Calu3 (cell line): Measurements from ENCODE around the gene CBLN3. TPM values are rescaled to one million over a fixed set of nuclear protein-coding genes. Genes with fewer than 3 reads are reported as not detected.

ENCODE experiments used
- BruUV-seq: library from RNA; stranded (reverse); fragments of 400-500 nt; replicated peaks from 2 replicates; lab custom pipeline; 2021; lab: Mats Ljungman, UMichigan
- CTCF ChIA-PET: fragments of 300-600 bp; sonication (Branson Sonifier 250); formaldehyde crosslinking; loops from one replicate; lab custom pipeline; 2022; ENCODE audit warnings: antibody characterized with exemption; lab: Charles Lee
- DNase-seq: peaks from one replicate; pipeline ENCODE4 v3.0.0; 2022
- H3K27ac Mint-ChIP-seq: one replicate; pipeline ENCODE4 v1.8.0; 2022; ENCODE audit warnings: mixed read lengths; ENCODE audit not compliant: unreplicated experiment
- H3K27me3 Mint-ChIP-seq: one replicate; pipeline ENCODE4 v1.8.0; 2022; ENCODE audit warnings: mixed read lengths; ENCODE audit not compliant: unreplicated experiment
- H3K36me3 Mint-ChIP-seq: one replicate; pipeline ENCODE4 v1.8.0; 2022; ENCODE audit warnings: mild to moderate bottlenecking, moderate library complexity, mixed read lengths; ENCODE audit not compliant: insufficient read depth, unreplicated experiment
- H3K4me1 Mint-ChIP-seq: one replicate; pipeline ENCODE4 v1.8.0; 2022; ENCODE audit warnings: mild to moderate bottlenecking, low read depth, mixed read lengths; ENCODE audit not compliant: unreplicated experiment
- H3K4me3 Mint-ChIP-seq: one replicate; pipeline ENCODE4 v1.8.0; 2022; ENCODE audit warnings: mild to moderate bottlenecking, low read depth, moderate library complexity, mixed read lengths; ENCODE audit not compliant: unreplicated experiment
- H3K9me3 Mint-ChIP-seq: one replicate; pipeline ENCODE4 v1.8.0; 2022; ENCODE audit warnings: low read depth, mixed read lengths; ENCODE audit not compliant: unreplicated experiment
- intact Hi-C: fragments of 100-400 bp; cut with micrococcal nuclease; formaldehyde crosslinking; loops from one replicate; pipeline ENCODE4 v1.10.0; 2022; ENCODE audit not compliant: unreplicated experiment
- total RNA-seq: library from RNA; stranded (reverse); gene quantifications from 2 replicates; pipeline ENCODE4 v1.2.3, GENCODE V29; 2022
- TF ChIP-seq, protein P1 (sequence below): fragments of 200-600 bp; IDR thresholded peaks from one replicate; pipeline ENCODE4 v1.8.0; 2022; ENCODE audit warnings: antibody characterized with exemption; ENCODE audit not compliant: unreplicated experiment

The CBLN3 gene
- total RNA-seq, 1 experiment from 2014 or later, result 0.99 TPM

DNA sequence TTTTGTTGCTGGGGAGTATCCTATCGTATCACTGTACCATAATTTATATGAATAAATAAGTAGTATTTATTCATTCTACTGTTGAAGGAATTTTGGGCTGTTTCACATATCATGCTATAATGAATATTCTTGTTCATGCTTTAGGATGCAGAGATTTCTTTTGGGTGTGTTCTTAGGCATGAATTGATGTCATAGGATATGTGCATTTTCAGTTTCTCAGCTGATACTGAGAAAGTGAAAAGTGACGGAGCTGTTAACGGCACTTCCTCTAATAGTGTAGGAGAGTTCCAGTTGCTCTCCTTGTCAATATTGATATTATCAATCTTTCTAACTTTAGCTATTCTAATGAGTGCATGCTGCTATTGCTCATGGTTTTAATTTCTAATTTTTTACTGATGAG, 36.3 kb upstream of the CBLN3 start:
- no peak for DNase-seq
- TF ChIP-seq, protein P1, sequence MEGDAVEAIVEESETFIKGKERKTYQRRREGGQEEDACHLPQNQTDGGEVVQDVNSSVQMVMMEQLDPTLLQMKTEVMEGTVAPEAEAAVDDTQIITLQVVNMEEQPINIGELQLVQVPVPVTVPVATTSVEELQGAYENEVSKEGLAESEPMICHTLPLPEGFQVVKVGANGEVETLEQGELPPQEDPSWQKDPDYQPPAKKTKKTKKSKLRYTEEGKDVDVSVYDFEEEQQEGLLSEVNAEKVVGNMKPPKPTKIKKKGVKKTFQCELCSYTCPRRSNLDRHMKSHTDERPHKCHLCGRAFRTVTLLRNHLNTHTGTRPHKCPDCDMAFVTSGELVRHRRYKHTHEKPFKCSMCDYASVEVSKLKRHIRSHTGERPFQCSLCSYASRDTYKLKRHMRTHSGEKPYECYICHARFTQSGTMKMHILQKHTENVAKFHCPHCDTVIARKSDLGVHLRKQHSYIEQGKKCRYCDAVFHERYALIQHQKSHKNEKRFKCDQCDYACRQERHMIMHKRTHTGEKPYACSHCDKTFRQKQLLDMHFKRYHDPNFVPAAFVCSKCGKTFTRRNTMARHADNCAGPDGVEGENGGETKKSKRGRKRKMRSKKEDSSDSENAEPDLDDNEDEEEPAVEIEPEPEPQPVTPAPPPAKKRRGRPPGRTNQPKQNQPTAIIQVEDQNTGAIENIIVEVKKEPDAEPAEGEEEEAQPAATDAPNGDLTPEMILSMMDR, result no peak
- CTCF ChIA-PET, result no interaction called here
- intact Hi-C loops, result no loop called here
- H3K36me3 Mint-ChIP-seq, result peaks cover 4% of the 10 kb centered on the region
- BruUV-seq, result no TSS peak
- H3K4me1 Mint-ChIP-seq, result peaks cover 11% of the 10 kb centered on the region
- no peak overlapping the region for H3K27ac Mint-ChIP-seq
- H3K9me3 Mint-ChIP-seq, result peaks cover 3% of the 10 kb centered on the region
- H3K4me3 Mint-ChIP-seq, result no peak overlapping the region
- H3K27me3 Mint-ChIP-seq, result no peaks in the 10 kb centered on the region

DNA sequence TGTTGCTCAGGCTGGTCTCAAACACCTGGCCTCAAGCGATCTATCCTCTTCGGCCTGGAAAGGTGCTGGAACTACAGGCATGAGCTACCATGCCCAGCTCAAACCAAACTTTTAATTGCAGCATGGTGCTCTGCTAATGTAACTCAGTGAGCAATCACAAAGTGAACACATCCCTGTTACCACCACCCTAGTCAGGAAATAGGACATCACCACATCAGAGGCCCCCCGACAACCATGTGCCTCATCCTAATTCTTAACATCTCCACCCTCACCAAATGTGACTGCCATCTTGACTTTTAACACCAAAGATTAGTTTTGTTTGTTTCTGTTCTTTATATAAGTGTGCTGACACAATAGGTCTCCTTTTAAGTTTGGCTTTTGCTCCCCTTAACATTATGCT, 35.9 kb upstream of the CBLN3 start:
- no peaks in the 10 kb centered on the region for H3K27me3 Mint-ChIP-seq
- no peak overlapping the region for H3K27ac Mint-ChIP-seq
- CTCF ChIA-PET, result no interaction called here
- peaks cover 15% of the 10 kb centered on the region for H3K4me1 Mint-ChIP-seq
- H3K36me3 Mint-ChIP-seq, result peaks cover 4% of the 10 kb centered on the region
- no peak for DNase-seq
- intact Hi-C loops, result no loop called here
- TF ChIP-seq, protein P1, result no peak
- peaks cover 6% of the 10 kb centered on the region for H3K9me3 Mint-ChIP-seq
- H3K4me3 Mint-ChIP-seq, result no peak overlapping the region
- no TSS peak for BruUV-seq

DNA sequence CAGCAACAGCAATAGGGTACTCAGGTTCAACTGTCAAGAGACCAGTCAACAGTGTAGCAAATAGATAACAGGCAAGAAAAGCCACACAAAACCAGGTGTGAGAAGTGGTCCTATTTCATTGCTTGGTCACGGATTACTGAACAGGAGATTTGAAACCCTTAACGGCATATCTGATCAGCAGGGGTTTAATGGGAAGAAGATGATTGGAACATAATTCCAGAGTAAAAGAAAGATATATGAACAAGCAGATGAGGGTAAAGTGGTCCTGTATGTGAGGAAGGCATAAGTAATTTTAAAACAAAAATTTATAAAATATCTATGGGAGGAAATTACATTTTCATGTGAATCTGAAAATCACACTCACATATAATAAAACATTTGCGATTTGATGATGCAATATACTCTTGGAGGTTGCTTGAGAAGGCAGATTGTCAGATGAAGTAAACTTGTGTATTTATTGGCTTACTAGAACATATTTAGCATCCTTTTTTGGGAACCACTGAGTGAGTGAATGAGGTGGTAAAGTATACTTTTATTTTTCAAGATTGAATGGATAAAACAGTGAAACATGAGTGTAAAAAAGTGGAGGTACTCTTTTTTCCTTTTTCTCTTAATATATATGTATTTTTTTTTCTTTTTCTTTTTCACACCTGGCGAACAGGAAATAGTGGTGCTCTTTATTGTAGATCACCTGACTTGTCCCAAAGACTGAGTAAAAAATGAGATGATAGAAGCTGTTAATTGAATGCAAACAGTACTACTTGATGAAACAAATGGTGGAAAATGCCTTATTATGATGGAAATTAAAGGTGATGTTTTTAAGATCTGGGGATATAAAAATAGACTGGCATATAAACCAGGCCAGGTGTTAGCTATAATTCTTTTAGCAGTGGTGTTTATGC, 34.7 kb upstream of the CBLN3 start:
- TF ChIP-seq, protein P1, result no peak
- intact Hi-C loops, result no loop called here
- no peak overlapping the region for H3K4me3 Mint-ChIP-seq
- H3K27me3 Mint-ChIP-seq, result no peaks in the 10 kb centered on the region
- peaks cover 7% of the 10 kb centered on the region for H3K9me3 Mint-ChIP-seq
- peaks cover 17% of the 10 kb centered on the region for H3K4me1 Mint-ChIP-seq
- CTCF ChIA-PET, result no interaction called here
- BruUV-seq, result no TSS peak
- H3K36me3 Mint-ChIP-seq, result peaks cover 4% of the 10 kb centered on the region
- H3K27ac Mint-ChIP-seq, result no peak overlapping the region
- no peak for DNase-seq

DNA sequence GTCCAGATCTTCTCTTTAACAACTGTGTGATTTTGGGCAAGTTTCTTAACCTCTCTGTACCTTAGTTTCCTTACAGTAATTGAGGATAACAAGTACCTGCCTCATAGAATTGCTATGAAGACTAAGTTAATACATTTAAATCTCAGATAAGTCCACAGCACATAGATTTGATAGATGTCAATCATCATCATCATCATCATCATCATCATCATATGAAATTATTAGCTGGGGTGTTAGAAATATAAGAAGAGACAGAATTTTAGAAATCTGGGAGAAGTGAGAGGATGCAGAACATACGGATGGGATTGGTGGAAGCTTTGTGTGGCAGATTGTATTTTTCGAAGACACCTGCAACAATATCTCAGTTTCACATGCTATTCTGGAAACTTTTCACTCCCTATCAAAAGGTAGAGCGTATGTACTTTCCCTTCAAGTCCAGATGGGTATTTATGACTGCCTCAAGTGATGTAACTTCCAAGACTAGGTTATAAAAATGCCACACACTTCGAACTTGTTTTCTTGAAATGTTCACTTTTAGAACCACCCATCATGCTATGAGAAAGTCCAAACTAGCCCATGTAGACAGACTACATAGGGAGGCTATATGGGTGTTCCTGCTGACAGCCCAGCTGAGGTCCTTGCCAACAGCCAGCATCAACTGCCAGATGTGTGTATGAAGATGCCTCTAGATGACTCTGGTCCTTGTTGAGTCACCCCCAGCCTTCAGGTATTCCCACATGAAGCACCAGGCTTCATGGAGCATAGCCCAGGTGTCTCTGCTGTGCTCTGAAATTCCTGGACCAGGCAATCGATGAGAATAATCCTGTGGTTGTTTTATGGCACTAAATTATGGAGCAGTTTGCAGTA, 33.8 kb upstream of the CBLN3 start:
- Mint-ChIP-seq H3K4me3 (no peak overlapping the region), H3K27ac (no peak overlapping the region), H3K27me3 (no peaks in the 10 kb centered on the region), H3K9me3 (peaks cover 7% of the 10 kb centered on the region), H3K36me3 (peaks cover 4% of the 10 kb centered on the region), H3K4me1 (peaks cover 17% of the 10 kb centered on the region)
- TF ChIP-seq, protein P1, result no peak
- CTCF ChIA-PET, result no interaction called here
- intact Hi-C loops, result no loop called here
- DNase-seq, result no peak
- no TSS peak for BruUV-seq
